Measurements from ENCODE around the gene KCNK1.

DNA sequence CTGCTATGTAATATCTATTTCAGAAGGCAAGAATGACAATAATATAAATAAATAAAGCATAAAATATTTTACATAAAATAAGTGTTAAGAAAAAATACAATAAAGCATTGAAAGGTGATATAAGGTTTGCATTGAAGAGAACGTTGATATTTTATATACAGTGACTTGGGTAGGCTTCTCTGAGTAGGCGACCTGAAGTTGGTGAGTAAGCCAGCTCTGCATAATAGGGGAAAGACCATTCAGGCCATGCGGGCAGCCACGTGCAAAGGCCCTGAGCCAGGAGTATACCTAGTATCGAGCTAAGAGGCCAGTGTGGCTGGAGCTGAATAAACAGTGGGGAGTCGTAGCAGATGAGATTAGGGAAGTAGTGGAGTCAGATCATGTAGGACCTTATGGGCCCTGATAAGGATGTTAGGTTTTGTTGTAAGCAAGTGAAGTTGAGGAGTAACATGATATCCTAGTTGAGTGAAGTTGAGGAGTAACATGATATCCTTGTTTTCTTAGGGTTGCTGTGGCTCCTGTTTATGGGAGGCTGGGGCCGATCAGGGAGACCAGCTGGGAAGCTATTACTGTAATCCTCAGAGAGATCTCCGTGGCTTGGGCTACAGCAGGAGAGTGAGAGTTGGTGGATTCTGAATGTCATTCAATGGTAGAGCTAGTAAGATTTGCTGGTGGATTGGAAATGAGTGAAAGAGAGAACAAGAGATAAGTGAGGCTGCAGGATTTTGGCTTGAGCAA is 22.0 kb downstream of the KCNK1 start:
- TF ChIP-seq, protein P1, sequence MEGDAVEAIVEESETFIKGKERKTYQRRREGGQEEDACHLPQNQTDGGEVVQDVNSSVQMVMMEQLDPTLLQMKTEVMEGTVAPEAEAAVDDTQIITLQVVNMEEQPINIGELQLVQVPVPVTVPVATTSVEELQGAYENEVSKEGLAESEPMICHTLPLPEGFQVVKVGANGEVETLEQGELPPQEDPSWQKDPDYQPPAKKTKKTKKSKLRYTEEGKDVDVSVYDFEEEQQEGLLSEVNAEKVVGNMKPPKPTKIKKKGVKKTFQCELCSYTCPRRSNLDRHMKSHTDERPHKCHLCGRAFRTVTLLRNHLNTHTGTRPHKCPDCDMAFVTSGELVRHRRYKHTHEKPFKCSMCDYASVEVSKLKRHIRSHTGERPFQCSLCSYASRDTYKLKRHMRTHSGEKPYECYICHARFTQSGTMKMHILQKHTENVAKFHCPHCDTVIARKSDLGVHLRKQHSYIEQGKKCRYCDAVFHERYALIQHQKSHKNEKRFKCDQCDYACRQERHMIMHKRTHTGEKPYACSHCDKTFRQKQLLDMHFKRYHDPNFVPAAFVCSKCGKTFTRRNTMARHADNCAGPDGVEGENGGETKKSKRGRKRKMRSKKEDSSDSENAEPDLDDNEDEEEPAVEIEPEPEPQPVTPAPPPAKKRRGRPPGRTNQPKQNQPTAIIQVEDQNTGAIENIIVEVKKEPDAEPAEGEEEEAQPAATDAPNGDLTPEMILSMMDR (IDR thresholded peaks at IDR 0.05) = no peak
- TF ChIP-seq ZFX (IDR thresholded peaks at IDR 0.05; ENCODE audit: borderline replicate concordance) = no peak
